Keratinocyte (primary cell): ENCODE measurements around the gene ZNF768. TPM values are rescaled to one million over a fixed set of nuclear protein-coding genes. Genes with fewer than 3 reads are reported as not detected.

Experiments
- DNase-seq: peaks from one replicate; pipeline ENCODE4 v3.0.0-alpha.2; 2011; ENCODE audit warnings: low read depth, missing footprints, low spot score
- FAIRE-seq: peaks from 2 replicates; lab custom pipeline; 2011; peaks lifted over from hg19 to GRCh38; lab: Jason Lieb, UNC
- H2AFZ ChIP-seq: 2 replicates; pipeline ENCODE4 v1.6.0; 2012; ENCODE audit warnings: low read length, control low read depth, inconsistent platforms; ENCODE audit not compliant: control insufficient read depth
- H3K27ac ChIP-seq: 2 replicates; pipeline ENCODE4 v1.5.1; 2011; ENCODE audit warnings: low read length; ENCODE audit not compliant: control insufficient read depth, insufficient read depth
- H3K27me3 ChIP-seq: 3 replicates; pipeline ENCODE4 v1.6.0; 2011; ENCODE audit warnings: low read length; ENCODE audit not compliant: control insufficient read depth, insufficient read depth; ENCODE audit errors: extremely low read depth
- H3K36me3 ChIP-seq, 2 experiments: 2 replicates in 1 of 2; 3 replicates in 1 of 2; pipeline ENCODE4 v1.5.1; 2011; ENCODE audit warnings: low read length in 2 of 2, mild to moderate bottlenecking in 1 of 2; ENCODE audit not compliant: control insufficient read depth in 2 of 2, insufficient read depth in 2 of 2; ENCODE audit errors: extremely low read depth in 1 of 2
- H3K4me1 ChIP-seq: 3 replicates; pipeline ENCODE4 v1.5.1; 2011; ENCODE audit warnings: low read length; ENCODE audit not compliant: control insufficient read depth, insufficient read depth; ENCODE audit errors: extremely low read depth
- H3K4me2 ChIP-seq: 3 replicates; pipeline ENCODE4 v1.6.0; 2011; ENCODE audit warnings: low read depth, low read length; ENCODE audit not compliant: control insufficient read depth, insufficient read depth; ENCODE audit errors: extremely low read depth
- H3K4me3 ChIP-seq, 3 experiments: fragments of 200-600 bp in 1 of 3; sonication (generic) in 1 of 3; 2 replicates in 2 of 3; 3 replicates in 1 of 3; pipeline ENCODE4 v1.5.1; 2011 to 2016; ENCODE audit warnings: low read length in 3 of 3, mild to moderate bottlenecking in 3 of 3, control low read depth in 2 of 3, inconsistent platforms in 1 of 3, low read depth in 1 of 3, mixed read lengths in 1 of 3, mixed run types in 1 of 3, moderate library complexity in 1 of 3; ENCODE audit not compliant: control insufficient read depth in 2 of 3, insufficient read depth in 2 of 3; ENCODE audit errors: extremely low read depth in 1 of 3
- H3K79me2 ChIP-seq: 2 replicates; pipeline ENCODE4 v1.6.0; 2012; ENCODE audit warnings: low read length; ENCODE audit not compliant: control insufficient read depth, insufficient read depth
- H3K9ac ChIP-seq: 3 replicates; pipeline ENCODE4 v1.6.0; 2011; ENCODE audit warnings: low read length; ENCODE audit not compliant: control insufficient read depth, insufficient read depth; ENCODE audit errors: extremely low read depth
- H3K9me1 ChIP-seq: 3 replicates; pipeline ENCODE4 v1.6.0; 2011; ENCODE audit warnings: low read length; ENCODE audit not compliant: control insufficient read depth, insufficient read depth; ENCODE audit errors: extremely low read depth
- H3K9me3 ChIP-seq: 2 replicates; pipeline ENCODE4 v1.5.1; 2012; ENCODE audit warnings: low read depth, low read length; ENCODE audit not compliant: control insufficient read depth
- H4K20me1 ChIP-seq: 3 replicates; pipeline ENCODE4 v1.6.0; 2011; ENCODE audit warnings: low read length; ENCODE audit not compliant: control insufficient read depth, insufficient read depth; ENCODE audit errors: extremely low read depth
- EZH2 ChIP-seq: IDR thresholded peaks from one replicate; pipeline ENCODE4 v1.6.1; 2012; ENCODE audit warnings: inconsistent platforms, mild to moderate bottlenecking, low read length, moderate library complexity
- dilution Hi-C: fragments of 300-500 bp; cut with MboI; formaldehyde crosslinking; loops from one replicate; pipeline ENCODE4 v1.7.0; 2020; ENCODE audit warnings: low sequenced_read_pairs; ENCODE audit not compliant: extremely low pct_ligation_motif_present
- polyA plus RNA-seq, 5 experiments: library from polyadenylated mRNA; depleted of rRNA in 3 of 5; stranded (reverse) in 3 of 5; stranded (forward) in 1 of 5; unstranded in 1 of 5; fragments of >200 nt; gene quantifications; 1 replicate in 1 of 5; 2 replicates in 3 of 5; 3 replicates in 1 of 5; pipeline versions ENCODE4 v1.2.1 to v1.2.3, GENCODE V29; 2011 to 2012; ENCODE audit warnings: missing spikeins in 2 of 5, low read depth in 1 of 5, low replicate concordance in 1 of 5
- TF ChIP-seq, protein P1 (sequence below), 3 experiments: IDR thresholded peaks in 1 of 3; conservative IDR thresholded peaks in 1 of 3; optimal IDR thresholded peaks in 1 of 3; 2 replicates in 2 of 3; 3 replicates in 1 of 3; pipeline versions ENCODE3 to v1.5.1; 2011; ENCODE audit warnings: low read length in 3 of 3, mild to moderate bottlenecking in 3 of 3, moderate library complexity in 2 of 3, control low read depth in 1 of 3, inconsistent platforms in 1 of 3; ENCODE audit not compliant: insufficient read depth in 2 of 3; ENCODE audit errors: extremely low read depth in 1 of 3

ZNF768 gene
- polyA plus RNA-seq, 1 donor (not counting 4 experiments of a cell fraction or from before 2014, with no cell fraction given): 10.9 TPM

DNA sequence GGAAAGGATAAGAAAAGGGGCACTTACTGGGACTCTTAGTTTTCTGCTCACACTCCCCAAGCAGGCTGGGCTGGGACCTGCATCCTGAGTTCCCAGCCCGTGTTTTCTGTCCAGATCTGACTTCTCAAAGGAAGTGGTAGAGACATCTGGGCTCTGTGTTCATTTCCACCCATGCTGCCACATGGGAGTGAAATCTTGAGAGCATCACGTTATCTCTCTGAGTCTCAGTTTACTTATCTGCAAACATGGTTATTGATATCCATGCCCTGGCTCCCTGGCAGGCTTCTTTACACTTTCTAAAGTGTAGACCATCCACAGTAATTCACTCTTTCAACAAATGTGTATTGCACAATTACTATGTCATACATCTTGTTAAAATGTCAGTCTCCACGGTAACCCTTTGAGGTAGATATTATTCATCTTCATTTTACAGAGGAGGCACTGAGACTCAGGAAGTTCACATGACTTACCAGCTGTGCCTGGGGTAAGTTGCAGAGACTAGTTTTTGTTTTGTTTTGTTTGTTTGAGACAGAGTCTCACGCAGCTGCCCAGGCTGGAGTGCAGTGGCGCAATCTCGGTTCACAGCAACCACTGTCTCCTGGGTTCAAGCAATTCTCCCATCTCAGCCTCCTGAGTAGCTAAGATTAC is 41.7 kb upstream of the ZNF768 start:
- Histone ChIP-seq H3K4me3 (no peak overlapping the region), H3K79me2 (no peaks in the 10 kb centered on the region), H3K27me3 (no peaks in the 10 kb centered on the region), H3K36me3 (no peaks in the 10 kb centered on the region), H3K4me2 (peak overlapping the region; percentile 52), H3K27ac (peak overlapping the region; percentile 91), H3K9ac (peak overlapping the region; percentile 67), H3K9me1 (no peaks in the 10 kb centered on the region), H3K9me3 (no peaks in the 10 kb centered on the region), H3K4me1 (peaks cover 24% of the 10 kb centered on the region), H4K20me1 (no peaks in the 10 kb centered on the region), H2AFZ (no peak overlapping the region)
- FAIRE-seq: peak; percentile 64
- TF ChIP-seq EZH2: no peak
- TF ChIP-seq, protein P1, sequence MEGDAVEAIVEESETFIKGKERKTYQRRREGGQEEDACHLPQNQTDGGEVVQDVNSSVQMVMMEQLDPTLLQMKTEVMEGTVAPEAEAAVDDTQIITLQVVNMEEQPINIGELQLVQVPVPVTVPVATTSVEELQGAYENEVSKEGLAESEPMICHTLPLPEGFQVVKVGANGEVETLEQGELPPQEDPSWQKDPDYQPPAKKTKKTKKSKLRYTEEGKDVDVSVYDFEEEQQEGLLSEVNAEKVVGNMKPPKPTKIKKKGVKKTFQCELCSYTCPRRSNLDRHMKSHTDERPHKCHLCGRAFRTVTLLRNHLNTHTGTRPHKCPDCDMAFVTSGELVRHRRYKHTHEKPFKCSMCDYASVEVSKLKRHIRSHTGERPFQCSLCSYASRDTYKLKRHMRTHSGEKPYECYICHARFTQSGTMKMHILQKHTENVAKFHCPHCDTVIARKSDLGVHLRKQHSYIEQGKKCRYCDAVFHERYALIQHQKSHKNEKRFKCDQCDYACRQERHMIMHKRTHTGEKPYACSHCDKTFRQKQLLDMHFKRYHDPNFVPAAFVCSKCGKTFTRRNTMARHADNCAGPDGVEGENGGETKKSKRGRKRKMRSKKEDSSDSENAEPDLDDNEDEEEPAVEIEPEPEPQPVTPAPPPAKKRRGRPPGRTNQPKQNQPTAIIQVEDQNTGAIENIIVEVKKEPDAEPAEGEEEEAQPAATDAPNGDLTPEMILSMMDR (optimal IDR thresholded peaks at IDR 0.05 in 1 of 3, IDR thresholded peaks at IDR 0.05 in 1 of 3, conservative IDR thresholded peaks at IDR 0.05 in 1 of 3; ENCODE audit: extremely low read depth in 1 of 3, insufficient read depth in 2 of 3, low read length in 3 of 3): no peak
- peak; percentile 69 for DNase-seq
- dilution Hi-C loops: no loop called here

DNA sequence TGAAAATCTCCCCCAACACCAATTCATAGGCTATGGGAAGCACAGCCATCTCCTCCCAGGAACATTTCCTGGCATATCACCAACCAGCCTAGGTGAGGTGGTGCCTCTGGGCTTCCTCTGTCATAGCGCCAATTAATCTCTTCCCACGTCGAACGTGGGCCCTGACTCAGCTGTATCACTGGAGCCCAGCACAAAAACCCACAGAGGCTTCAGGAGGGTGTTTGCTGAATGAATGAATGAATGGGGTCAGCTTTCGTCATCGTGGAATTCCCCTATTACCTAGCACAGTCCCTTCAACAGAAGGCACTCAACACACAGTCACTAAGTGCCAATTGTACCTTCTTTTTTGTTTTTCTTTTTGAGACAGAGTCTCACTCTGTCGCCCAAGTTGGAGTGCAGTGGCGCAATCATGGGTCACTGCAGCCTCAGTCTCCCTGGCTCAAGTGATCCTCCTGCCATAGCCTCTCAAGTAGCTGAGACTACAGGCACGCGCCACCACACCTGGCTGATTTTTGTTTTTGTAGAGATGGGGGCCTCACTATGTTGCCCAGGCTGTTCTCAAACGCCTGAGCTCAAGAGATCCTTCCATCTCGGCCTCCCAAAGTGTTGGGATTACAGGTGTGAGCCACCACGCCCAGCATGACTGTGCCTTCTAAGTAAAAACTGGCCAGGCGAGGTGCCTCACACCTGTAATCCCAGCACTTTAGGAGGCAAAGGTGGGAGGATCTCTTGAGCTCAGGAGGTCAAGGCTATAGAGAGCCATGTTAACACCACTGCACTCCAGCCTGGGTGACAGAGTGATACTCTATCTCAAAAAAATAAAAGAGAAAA is 41.0 kb upstream of the ZNF768 start:
- dilution Hi-C loops: no loop called here
- no peak for FAIRE-seq

More for the DNA sequence above, 41.0 kb upstream of the ZNF768 start:
- DNase-seq: no peak
- H4K20me1 ChIP-seq: no peaks in the 10 kb centered on the region
- no peaks in the 10 kb centered on the region for H3K27me3 ChIP-seq
- H3K79me2 ChIP-seq: no peaks in the 10 kb centered on the region
- TF ChIP-seq, protein P1 (optimal IDR thresholded peaks at IDR 0.05 in 1 of 3, IDR thresholded peaks at IDR 0.05 in 1 of 3, conservative IDR thresholded peaks at IDR 0.05 in 1 of 3; ENCODE audit: extremely low read depth in 1 of 3, insufficient read depth in 2 of 3, low read length in 3 of 3): no peak
- no peak for TF ChIP-seq EZH2
- H3K4me3 ChIP-seq: no peak overlapping the region
- peak overlapping the region; percentile 67 for H3K9ac ChIP-seq
- H3K4me2 ChIP-seq: peak overlapping the region; percentile 52
- no peak overlapping the region for H2AFZ ChIP-seq
- H3K9me3 ChIP-seq: no peaks in the 10 kb centered on the region
- peaks cover 24% of the 10 kb centered on the region for H3K4me1 ChIP-seq
- peak overlapping the region; percentile 91 for H3K27ac ChIP-seq
- no peaks in the 10 kb centered on the region for H3K36me3 ChIP-seq
- H3K9me1 ChIP-seq: no peaks in the 10 kb centered on the region
